PC-9 (cell line): ENCODE results near the gene USHBP1. TPM values are rescaled to one million over a fixed set of nuclear protein-coding genes. Genes with fewer than 3 reads are reported as not detected.

Experiments
- BruUV-seq: library from RNA; stranded (reverse); fragments of 400-500 nt; replicated peaks from 2 replicates; lab custom pipeline; 2021; lab: Mats Ljungman, UMichigan
- CTCF ChIA-PET: fragments of 300-600 bp; sonication (Branson Sonifier 250); formaldehyde crosslinking; loops from one replicate; lab custom pipeline; 2022; ENCODE audit warnings: antibody characterized with exemption; lab: Charles Lee
- POLR2A ChIA-PET: fragments of 300-600 bp; sonication (Branson Sonifier 250); formaldehyde crosslinking; loops from one replicate; lab custom pipeline; 2022; ENCODE audit warnings: antibody characterized with exemption; ENCODE audit not compliant: unreplicated experiment; lab: Charles Lee
- DNase-seq, 2 experiments: peaks; one replicate each; pipeline versions ENCODE4 v3.0.0 to v3.0.0-alpha.2; 2015 to 2022; ENCODE audit warnings: mixed read lengths in 1 of 2
- H2AFZ ChIP-seq: fragments of 200-600 bp; sonication (generic); 2 replicates; pipeline ENCODE4 v1.8.1; 2017; ENCODE audit warnings: antibody characterized with exemption
- H3F3A ChIP-seq: fragments of 200-600 bp; sonication (generic); 2 replicates; pipeline ENCODE4 v1.8.1; 2017; ENCODE audit warnings: antibody characterized with exemption, mild to moderate bottlenecking, low read depth; ENCODE audit not compliant: insufficient read depth
- H3K27ac ChIP-seq: fragments of 200-600 bp; sonication (generic); 2 replicates; pipeline ENCODE4 v1.6.1; 2016; ENCODE audit warnings: mixed run types
- H3K27me3 ChIP-seq: fragments of 200-600 bp; sonication (generic); 2 replicates; pipeline ENCODE4 v1.6.1; 2016; ENCODE audit warnings: low read depth, mixed run types; ENCODE audit not compliant: insufficient read depth
- H3K36me3 ChIP-seq: fragments of 200-600 bp; sonication (generic); 2 replicates; pipeline ENCODE4 v1.6.1; 2016; ENCODE audit warnings: low read depth, mixed run types
- H3K4me1 ChIP-seq: fragments of 200-600 bp; sonication (generic); replicated peaks from 2 replicates; pipeline ENCODE4 v1.6.1; 2016; ENCODE audit warnings: mixed run types; ENCODE audit not compliant: insufficient read depth
- H3K4me2 ChIP-seq: fragments of 200-600 bp; sonication (generic); 2 replicates; pipeline ENCODE4 v1.6.1; 2017; ENCODE audit warnings: mixed run types
- H3K4me3 ChIP-seq: fragments of 200-600 bp; sonication (generic); 2 replicates; pipeline ENCODE4 v1.6.1; 2016; ENCODE audit warnings: mixed run types
- H3K79me2 ChIP-seq: fragments of 200-600 bp; sonication (generic); 2 replicates; pipeline ENCODE4 v1.6.1; 2017; ENCODE audit warnings: low read depth, mixed run types
- H3K9me2 ChIP-seq: fragments of 200-600 bp; sonication (generic); 2 replicates; pipeline ENCODE4 v1.8.1; 2017; ENCODE audit warnings: mild to moderate bottlenecking; ENCODE audit not compliant: insufficient read depth
- H3K9me3 ChIP-seq: fragments of 200-600 bp; sonication (generic); 2 replicates; pipeline ENCODE4 v1.8.1; 2016; ENCODE audit warnings: low read depth; ENCODE audit not compliant: insufficient read depth
- H4K20me1 ChIP-seq: fragments of 200-600 bp; sonication (generic); 2 replicates; pipeline ENCODE4 v1.8.1; 2017; ENCODE audit not compliant: insufficient read depth
- CTCF ChIP-seq: fragments of 200-600 bp; sonication (generic); conservative IDR thresholded peaks from 2 replicates; pipeline ENCODE4 v1.6.1; 2017; ENCODE audit warnings: mixed run types, antibody characterized with exemption, mild to moderate bottlenecking, moderate library complexity
- EZH2 ChIP-seq: fragments of 200-600 bp; sonication (generic); IDR thresholded peaks from 2 replicates; pipeline ENCODE4 v1.8.0; 2017; ENCODE audit warnings: antibody characterized with exemption, low read depth
- intact Hi-C: fragments of 100-400 bp; cut with micrococcal nuclease; formaldehyde crosslinking; loops from one replicate; pipeline ENCODE4 v1.10.0; 2022; ENCODE audit not compliant: unreplicated experiment
- total RNA-seq: library from RNA; stranded (reverse); gene quantifications from 2 replicates; pipeline ENCODE4 v1.2.3, GENCODE V29; 2021

USHBP1 gene
- total RNA-seq, 1 experiment from 2014 or later = not detected

GRCh38 chr19:17211547-17212446 lies 52.7 kb downstream of the USHBP1 start:
- Histone ChIP-seq H3K9me2 (no peaks in the 10 kb centered on the region), H3K9me3 (no peaks in the 10 kb centered on the region), H3K79me2 (no peaks in the 10 kb centered on the region; the same call in 1 of the 2 replicates), H3F3A (peaks cover 26% of the 10 kb centered on the region), H3K27ac (no peak overlapping the region), H3K36me3 (no peaks in the 10 kb centered on the region), H3K27me3 (no peaks in the 10 kb centered on the region), H3K4me3 (no peak overlapping the region), H2AFZ (no peak overlapping the region), H4K20me1 (no peaks in the 10 kb centered on the region), H3K4me2 (no peak overlapping the region), H3K4me1 (peaks cover 14% of the 10 kb centered on the region)
- intact Hi-C loops = no loop called here
- TF ChIP-seq EZH2 (no peak), CTCF (no peak)
- ChIA-PET CTCF (no interaction called here), POLR2A (no interaction called here)
- DNase-seq = no peak
- BruUV-seq = no TSS peak

GRCh38 chr19:17210296-17210695 lies 54.2 kb downstream of the USHBP1 start:
- H4K20me1 ChIP-seq = no peaks in the 10 kb centered on the region
- CTCF ChIA-PET = no interaction called here
- H3K4me3 ChIP-seq = no peak overlapping the region
- peaks cover 6% of the 10 kb centered on the region for H3K4me1 ChIP-seq
- TF ChIP-seq EZH2 (no peak), CTCF (no peak)
- no peak overlapping the region for H3K27ac ChIP-seq
- H3K27me3 ChIP-seq = no peaks in the 10 kb centered on the region
- no peaks in the 10 kb centered on the region for H3K9me3 ChIP-seq
- POLR2A ChIA-PET = no interaction called here
- intact Hi-C loops = no loop called here
- no peak overlapping the region for H3K4me2 ChIP-seq
- no peaks in the 10 kb centered on the region for H3K79me2 ChIP-seq
- peaks cover 22% of the 10 kb centered on the region for H3F3A ChIP-seq
- no peak overlapping the region for H2AFZ ChIP-seq
- H3K36me3 ChIP-seq = no peaks in the 10 kb centered on the region
- no peaks in the 10 kb centered on the region for H3K9me2 ChIP-seq
- DNase-seq = no peak
- BruUV-seq = no TSS peak

- H3K4me3 ChIP-seq = no peak overlapping the region
- H3K9me3 ChIP-seq = no peaks in the 10 kb centered on the region
- no peaks in the 10 kb centered on the region for H3K27me3 ChIP-seq
- ChIA-PET POLR2A (no interaction called here), CTCF (no interaction called here)
- H3K4me2 ChIP-seq = no peak overlapping the region
- peak in 1 of 2 experiments; percentile 19 for DNase-seq
- TF ChIP-seq EZH2 (no peak), CTCF (no peak)
- H3K4me1 ChIP-seq = peaks cover 3% of the 10 kb centered on the region
- no peak overlapping the region for H3K27ac ChIP-seq
- intact Hi-C loops = no loop called here
- H3K36me3 ChIP-seq = no peaks in the 10 kb centered on the region
- no peaks in the 10 kb centered on the region for H3K9me2 ChIP-seq
- BruUV-seq = no TSS peak
- peaks cover 22% of the 10 kb centered on the region for H3F3A ChIP-seq
- H4K20me1 ChIP-seq = no peaks in the 10 kb centered on the region
- H3K79me2 ChIP-seq = no peaks in the 10 kb centered on the region
- no peak overlapping the region for H2AFZ ChIP-seq
These were observed 55.2 kb downstream of the USHBP1 start for GRCh38 chr19:17209126-17210036.
